ENCODE results near the gene LGALS7B. TPM values are rescaled to one million over a fixed set of nuclear protein-coding genes. Genes with fewer than 3 reads are reported as not detected.

LGALS7B gene
- total and polyA plus RNA-seq, 10 of the 15 experiments (the other 5 are each of a cell fraction or from before 2014, with no cell fraction given): not detected

- intact Hi-C loops (cut with micrococcal nuclease; ENCODE audit: unreplicated experiment): no loop called here
- no TSS peak for BruUV-seq (replicated peaks)
- H3K4me2 ChIP-seq (ENCODE audit: control insufficient read depth, insufficient read depth): no peak overlapping the region
- H3K79me2 ChIP-seq (ENCODE audit: control insufficient read depth, insufficient read depth, low read length): no peaks in the 10 kb centered on the region
- no peak overlapping the region for H3K9ac ChIP-seq (ENCODE audit: control insufficient read depth, insufficient read depth, low read length)
- RAD21 ChIA-PET (ENCODE audit: unreplicated experiment): interaction anchor here (0.6 kb wide), 1 partner anchor 1395 kb away, joined by 3 read pairs; no protein-coding TSS in a partner anchor
- no peak for DNase-seq (ENCODE audit: low read depth, low spot score)
- H3K4me1 ChIP-seq (ENCODE audit: control insufficient read depth, insufficient read depth, low read length): no peaks in the 10 kb centered on the region
- CTCF ChIA-PET: no interaction called here
- H2AFZ ChIP-seq (ENCODE audit: control insufficient read depth, low read depth, low read length): no peak overlapping the region
- H3K27ac ChIP-seq (ENCODE audit: control insufficient read depth, insufficient read depth): no peak overlapping the region
- no peaks in the 10 kb centered on the region for H3K36me3 ChIP-seq (ENCODE audit: control insufficient read depth in 2 of 2, insufficient read depth in 2 of 2, low read length in 1 of 2)
- FAIRE-seq: no peak
- POLR2A ChIA-PET: no interaction called here
- SMC1A ChIA-PET (ENCODE audit: uncharacterized antibody, unreplicated experiment): no interaction called here
- in situ Hi-C loops (cut with MboI): no loop called here
- 52% methylated on average over 9 of the region's 10 CpGs for WGBS (ENCODE audit: insufficient coverage, insufficient replicate concordance, low lambda C conversion rate, missing lambda C conversion rate)
- no peaks in the 10 kb centered on the region for H3K27me3 ChIP-seq (replicated peaks in 1 of 2; ENCODE audit: control insufficient read depth in 2 of 2, insufficient read depth in 2 of 2, low read length in 1 of 2)
- no peaks in the 10 kb centered on the region for H4K20me1 ChIP-seq (ENCODE audit: control insufficient read depth, insufficient read depth)
- no peak overlapping the region for H3K4me3 ChIP-seq
- no peak for ATAC-seq
- H3K9me3 ChIP-seq (replicated peaks; ENCODE audit: control insufficient read depth, insufficient read depth, low read length): no peaks in the 10 kb centered on the region
- TF ChIP-seq PML (IDR thresholded peaks at IDR 0.05; ENCODE audit: low read length) (no peak), ETV6 (conservative IDR thresholded peaks at IDR 0.05 in 1 of 2, IDR thresholded peaks at IDR 0.05 in 1 of 2; ENCODE audit: borderline replicate concordance in 1 of 2, low read depth in 1 of 2) (no peak), BMI1 (IDR thresholded peaks at IDR 0.05; ENCODE audit: borderline replicate concordance) (no peak), SMC3 (IDR thresholded peaks at IDR 0.05; ENCODE audit: borderline replicate concordance, low read length) (no peak), DPF2 (IDR thresholded peaks at IDR 0.05) (no peak), ZNF687 (IDR thresholded peaks at IDR 0.05) (no peak), ZNF217 (IDR thresholded peaks at IDR 0.05) (no peak), MEF2B (IDR thresholded peaks at IDR 0.05; ENCODE audit: partially characterized antibody, poor library complexity, severe bottlenecking) (no peak), ZSCAN29 (IDR thresholded peaks at IDR 0.05) (no peak), ZBTB40 (IDR thresholded peaks at IDR 0.05; ENCODE audit: borderline replicate concordance) (no peak), HDAC6 (IDR thresholded peaks at IDR 0.05; ENCODE audit: unreplicated experiment) (no peak), NKRF (conservative IDR thresholded peaks at IDR 0.05) (no peak)
Observed at GRCh38 chr19:38759590-38760003, 29.4 kb upstream of the LGALS7B start.

All from GM12878 (cell line).